ENCODE data around the gene CASS4. TPM values are rescaled to one million over a fixed set of nuclear protein-coding genes. Genes with fewer than 3 reads are reported as not detected.

Gene CASS4
- total and polyA plus RNA-seq, 4 donors = 0.20 to 3.4 (median 1.8) TPM

DNA sequence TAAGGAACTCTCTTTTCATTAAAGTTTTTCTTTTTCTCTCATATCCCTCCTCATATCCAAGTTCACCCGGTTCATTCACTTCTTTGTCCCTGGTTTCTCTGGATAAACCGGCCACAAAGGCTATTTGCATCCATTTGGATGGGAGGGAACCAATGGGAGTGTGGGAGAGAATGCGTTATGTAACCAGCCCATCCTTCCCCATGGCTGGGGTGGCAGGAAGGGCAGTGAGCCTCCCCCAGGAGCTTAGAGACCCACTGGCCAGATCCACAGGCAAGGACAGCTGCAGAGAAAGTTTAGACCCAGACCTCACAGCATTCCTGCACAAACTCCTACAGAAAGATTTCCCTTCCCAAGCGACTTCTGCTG, 10.7 kb downstream of the CASS4 start:
- Histone ChIP-seq H3K36me3 (ENCODE audit: control insufficient read depth in 1 of 2, insufficient read depth in 2 of 2, low read length in 1 of 2) (no peaks in the 10 kb centered on the region), H3K4me3 (ENCODE audit: low read length in 2 of 2) (no peak overlapping the region), H3K9me3 (ENCODE audit: control insufficient read depth, low read length) (no peaks in the 10 kb centered on the region), H3K27ac (ENCODE audit: low read depth in 1 of 2, low read length in 2 of 2) (no peak overlapping the region), H3K4me1 (ENCODE audit: control insufficient read depth in 1 of 2, insufficient read depth in 2 of 2, low read length in 2 of 2) (no peaks in the 10 kb centered on the region), H3K27me3 (ENCODE audit: control insufficient read depth in 1 of 2, insufficient read depth in 2 of 2, low read length in 1 of 2) (no peaks in the 10 kb centered on the region)
- intact Hi-C loops (cut with DNase I) = no loop called here
- ATAC-seq (ENCODE audit: low FRiP score) = no peak
- no peak for DNase-seq
- 42 to 45% methylated on average over 4 of the region's 4 CpGs for WGBS, 2 donors

DNA sequence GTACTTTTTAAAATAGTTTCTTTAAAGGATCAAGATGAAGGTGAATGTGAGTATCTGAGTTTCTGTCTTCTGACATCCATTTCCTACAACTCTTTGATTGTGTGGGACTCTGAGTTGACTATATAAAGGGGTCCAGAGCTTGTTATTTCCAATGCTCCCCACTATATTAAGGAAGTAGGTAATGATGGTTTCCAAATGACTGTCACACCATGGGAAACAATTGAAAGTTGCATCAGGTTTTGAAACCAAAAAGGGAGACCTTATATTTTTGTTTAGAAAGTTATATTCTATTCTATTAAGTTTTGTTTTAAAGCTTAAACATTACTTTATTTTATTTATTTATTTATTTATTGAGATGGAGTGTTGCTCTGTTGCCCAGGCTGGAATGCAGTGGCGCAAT, 11.2 kb downstream of the CASS4 start:
- intact Hi-C loops (cut with DNase I) = no loop called here
- Histone ChIP-seq H3K4me3 (ENCODE audit: low read length in 2 of 2) (no peak overlapping the region), H3K36me3 (ENCODE audit: control insufficient read depth in 1 of 2, insufficient read depth in 2 of 2, low read length in 1 of 2) (no peaks in the 10 kb centered on the region), H3K27ac (ENCODE audit: low read depth in 1 of 2, low read length in 2 of 2) (no peak overlapping the region), H3K27me3 (ENCODE audit: control insufficient read depth in 1 of 2, insufficient read depth in 2 of 2, low read length in 1 of 2) (no peaks in the 10 kb centered on the region), H3K4me1 (ENCODE audit: control insufficient read depth in 1 of 2, insufficient read depth in 2 of 2, low read length in 2 of 2) (no peaks in the 10 kb centered on the region), H3K9me3 (ENCODE audit: control insufficient read depth, low read length) (no peaks in the 10 kb centered on the region)
- ATAC-seq (ENCODE audit: low FRiP score) (no peak), DNase-seq (no peak)
- WGBS, 2 donors = 98 to 100% methylated on average over 1 of the region's 1 CpG

DNA sequence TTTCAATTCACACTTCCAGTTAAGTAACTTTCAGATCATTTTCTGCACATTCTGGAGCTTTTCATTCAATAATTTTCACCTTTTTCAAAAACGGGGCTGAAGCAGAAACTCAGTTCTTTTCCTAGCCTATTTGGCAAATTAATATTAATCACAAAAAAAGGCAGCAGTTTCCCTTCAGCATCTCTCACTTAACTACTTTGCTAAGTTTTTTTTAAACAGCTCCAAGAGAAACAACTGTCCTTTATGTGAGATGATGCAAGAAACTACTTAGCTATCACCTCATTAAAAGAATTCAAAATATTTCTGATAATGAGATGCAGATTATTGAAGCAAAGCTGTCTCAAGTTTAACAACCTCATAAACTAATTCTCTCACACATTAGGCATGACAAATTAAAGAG, 11.8 kb downstream of the CASS4 start:
- no peaks in the 10 kb centered on the region for H3K9me3 ChIP-seq (ENCODE audit: control insufficient read depth, low read length)
- ATAC-seq (ENCODE audit: low FRiP score) (no peak), DNase-seq (no peak)
- H3K27ac ChIP-seq (ENCODE audit: low read depth in 1 of 2, low read length in 2 of 2) = no peak overlapping the region
- H3K27me3 ChIP-seq (ENCODE audit: control insufficient read depth in 1 of 2, insufficient read depth in 2 of 2, low read length in 1 of 2) = no peaks in the 10 kb centered on the region
- H3K4me1 ChIP-seq (ENCODE audit: control insufficient read depth in 1 of 2, insufficient read depth in 2 of 2, low read length in 2 of 2) = no peaks in the 10 kb centered on the region
- 50 to 55% methylated on average over 1 of the region's 1 CpG for WGBS, 2 donors
- no peak overlapping the region for H3K4me3 ChIP-seq (ENCODE audit: low read length in 2 of 2)
- intact Hi-C loops (cut with DNase I) = no loop called here
- no peaks in the 10 kb centered on the region for H3K36me3 ChIP-seq (ENCODE audit: control insufficient read depth in 1 of 2, insufficient read depth in 2 of 2, low read length in 1 of 2)

DNA sequence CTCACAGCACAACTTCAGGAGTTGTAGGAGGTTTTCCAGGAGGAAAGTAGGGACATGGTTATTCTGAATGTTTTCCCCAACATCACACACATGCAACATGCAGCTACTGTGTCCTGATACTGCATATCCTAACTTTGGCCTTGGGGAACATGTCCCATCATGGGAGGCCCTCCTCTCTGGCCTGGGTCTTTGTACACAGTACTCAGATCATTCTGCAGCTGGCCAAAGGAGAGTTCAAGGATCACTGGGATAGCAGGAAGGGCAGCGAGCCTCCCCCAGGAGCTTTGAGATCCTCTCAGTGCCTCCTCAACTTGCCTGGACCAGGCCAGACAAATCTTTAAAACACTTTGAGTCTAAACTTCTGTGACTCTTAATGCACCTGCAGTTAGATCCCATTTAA, 12.9 kb downstream of the CASS4 start:
- no peak overlapping the region for H3K27ac ChIP-seq (ENCODE audit: low read depth in 1 of 2, low read length in 2 of 2)
- ATAC-seq (ENCODE audit: low FRiP score) (no peak), DNase-seq (no peak)
- H3K36me3 ChIP-seq (ENCODE audit: control insufficient read depth in 1 of 2, insufficient read depth in 2 of 2, low read length in 1 of 2) = no peaks in the 10 kb centered on the region
- 80 to 84% methylated on average over 1 of the region's 1 CpG for WGBS, 2 donors
- no peaks in the 10 kb centered on the region for H3K4me1 ChIP-seq (ENCODE audit: control insufficient read depth in 1 of 2, insufficient read depth in 2 of 2, low read length in 2 of 2)
- H3K9me3 ChIP-seq (ENCODE audit: control insufficient read depth, low read length) = no peaks in the 10 kb centered on the region
- intact Hi-C loops (cut with DNase I) = no loop called here
- no peak overlapping the region for H3K4me3 ChIP-seq (ENCODE audit: low read length in 2 of 2)
- no peaks in the 10 kb centered on the region for H3K27me3 ChIP-seq (ENCODE audit: control insufficient read depth in 1 of 2, insufficient read depth in 2 of 2, low read length in 1 of 2)

DNA sequence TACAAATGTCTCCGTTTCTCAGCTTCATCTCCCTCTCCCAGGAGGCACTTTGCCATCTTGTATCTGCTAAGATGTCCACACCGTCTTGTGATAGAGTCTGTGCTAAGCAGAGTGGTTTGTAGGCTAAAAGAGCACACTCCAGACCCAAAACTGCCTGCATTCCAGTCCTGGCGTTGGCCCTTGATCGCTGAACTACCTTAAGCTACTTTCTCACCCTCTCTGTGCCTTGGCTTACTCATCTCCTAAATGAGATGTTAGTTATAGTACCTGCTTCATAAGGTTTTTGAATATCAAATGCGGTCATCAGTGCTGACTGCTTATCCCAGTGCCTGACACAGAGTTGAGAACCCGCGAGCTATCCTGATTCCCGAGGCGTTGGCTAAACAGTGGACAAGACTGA, 14.0 kb downstream of the CASS4 start:
- DNase-seq = no peak
- intact Hi-C loops (cut with DNase I) = no loop called here
- Histone ChIP-seq H3K4me1 (ENCODE audit: control insufficient read depth in 1 of 2, insufficient read depth in 2 of 2, low read length in 2 of 2) (no peaks in the 10 kb centered on the region), H3K36me3 (ENCODE audit: control insufficient read depth in 1 of 2, insufficient read depth in 2 of 2, low read length in 1 of 2) (no peaks in the 10 kb centered on the region), H3K27me3 (ENCODE audit: control insufficient read depth in 1 of 2, insufficient read depth in 2 of 2, low read length in 1 of 2) (no peaks in the 10 kb centered on the region), H3K9me3 (ENCODE audit: control insufficient read depth, low read length) (no peaks in the 10 kb centered on the region), H3K4me3 (ENCODE audit: low read length in 2 of 2) (no peak overlapping the region), H3K27ac (ENCODE audit: low read depth in 1 of 2, low read length in 2 of 2) (no peak overlapping the region)
- WGBS, 2 donors = 86 to 88% methylated on average over 9 of the region's 9 CpGs
- no peak for ATAC-seq (ENCODE audit: low FRiP score)

DNA sequence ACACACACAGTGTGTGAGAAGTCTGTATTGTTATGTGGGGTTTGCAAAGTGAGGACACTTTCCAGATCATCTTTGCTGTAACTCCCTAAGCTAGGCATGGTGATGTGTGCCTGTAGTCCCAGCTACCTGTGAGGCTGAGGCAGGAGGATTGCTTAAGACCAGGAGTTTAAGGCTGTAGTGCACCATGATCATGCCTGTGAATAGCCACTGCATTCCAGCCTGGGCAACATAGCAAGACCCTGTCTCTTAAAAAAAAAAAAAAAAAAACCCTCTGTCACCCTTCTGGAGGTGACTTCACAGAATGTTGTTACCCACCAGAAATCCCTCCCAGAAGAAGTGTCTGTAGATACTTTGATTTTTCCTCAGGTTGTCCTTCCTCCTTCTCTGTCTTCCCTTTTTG, 14.9 kb downstream of the CASS4 start:
- ATAC-seq (ENCODE audit: low FRiP score) = no peak
- intact Hi-C loops (cut with DNase I) = no loop called here
- H3K27ac ChIP-seq (ENCODE audit: low read depth in 1 of 2, low read length in 2 of 2) = no peak overlapping the region
- no peaks in the 10 kb centered on the region for H3K36me3 ChIP-seq (ENCODE audit: control insufficient read depth in 1 of 2, insufficient read depth in 2 of 2, low read length in 1 of 2)
- H3K4me3 ChIP-seq (ENCODE audit: low read length in 2 of 2) = no peak overlapping the region
- DNase-seq = no peak
- no peaks in the 10 kb centered on the region for H3K9me3 ChIP-seq (ENCODE audit: control insufficient read depth, low read length)
- no peaks in the 10 kb centered on the region for H3K27me3 ChIP-seq (ENCODE audit: control insufficient read depth in 1 of 2, insufficient read depth in 2 of 2, low read length in 1 of 2)
- no peaks in the 10 kb centered on the region for H3K4me1 ChIP-seq (ENCODE audit: control insufficient read depth in 1 of 2, insufficient read depth in 2 of 2, low read length in 2 of 2)

DNA sequence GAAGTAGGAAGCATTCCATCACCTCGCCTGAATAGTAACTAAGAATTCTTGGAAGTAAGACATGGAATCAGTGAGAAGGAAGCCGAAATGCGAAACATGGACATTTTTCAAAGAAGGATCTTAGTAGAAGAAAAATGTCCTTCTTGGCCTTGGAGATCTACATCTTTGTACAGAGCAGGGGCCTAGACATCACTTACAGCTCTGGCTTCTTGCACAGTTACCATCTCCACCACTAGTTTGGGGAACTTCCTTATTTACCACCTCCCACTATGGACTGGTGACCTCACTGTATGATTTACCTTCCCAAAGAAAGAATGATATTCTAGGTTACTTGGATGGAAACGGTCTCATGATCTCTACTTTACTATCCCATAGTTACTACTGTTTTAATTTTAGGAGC, 15.7 kb downstream of the CASS4 start:
- Histone ChIP-seq H3K4me1 (ENCODE audit: control insufficient read depth in 1 of 2, insufficient read depth in 2 of 2, low read length in 2 of 2) (no peaks in the 10 kb centered on the region), H3K4me3 (ENCODE audit: low read length in 2 of 2) (no peak overlapping the region), H3K9me3 (ENCODE audit: control insufficient read depth, low read length) (no peaks in the 10 kb centered on the region), H3K27me3 (ENCODE audit: control insufficient read depth in 1 of 2, insufficient read depth in 2 of 2, low read length in 1 of 2) (no peaks in the 10 kb centered on the region), H3K27ac (ENCODE audit: low read depth in 1 of 2, low read length in 2 of 2) (no peak overlapping the region), H3K36me3 (ENCODE audit: control insufficient read depth in 1 of 2, insufficient read depth in 2 of 2, low read length in 1 of 2) (no peaks in the 10 kb centered on the region)
- intact Hi-C loops (cut with DNase I) = no loop called here
- DNase-seq = no peak
- 79 to 84% methylated on average over 4 of the region's 4 CpGs for WGBS, 2 donors
- ATAC-seq (ENCODE audit: low FRiP score) = no peak

DNA sequence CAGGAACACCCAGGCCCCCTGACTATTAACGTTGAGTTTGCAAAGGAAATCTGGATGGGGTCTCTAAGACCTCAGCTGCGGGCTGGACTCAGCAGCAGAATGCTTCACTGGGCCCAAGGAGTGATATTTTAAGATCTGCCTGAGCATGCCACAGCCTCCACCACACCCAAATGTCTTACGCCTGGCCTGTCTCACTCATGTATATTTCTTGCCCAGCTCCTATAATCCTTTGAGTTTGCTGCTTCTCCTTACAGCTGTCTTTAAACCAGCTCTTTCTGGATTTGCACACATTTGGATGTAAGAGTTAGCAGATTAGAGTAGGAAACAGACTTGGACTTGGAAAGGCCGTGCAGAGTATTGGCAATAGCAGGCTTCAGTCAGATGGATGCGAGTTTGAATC, 16.4 kb downstream of the CASS4 start:
- Histone ChIP-seq H3K27ac (ENCODE audit: low read depth in 1 of 2, low read length in 2 of 2) (no peak overlapping the region), H3K27me3 (ENCODE audit: control insufficient read depth in 1 of 2, insufficient read depth in 2 of 2, low read length in 1 of 2) (no peaks in the 10 kb centered on the region), H3K36me3 (ENCODE audit: control insufficient read depth in 1 of 2, insufficient read depth in 2 of 2, low read length in 1 of 2) (no peaks in the 10 kb centered on the region), H3K4me1 (ENCODE audit: control insufficient read depth in 1 of 2, insufficient read depth in 2 of 2, low read length in 2 of 2) (no peaks in the 10 kb centered on the region), H3K4me3 (ENCODE audit: low read length in 2 of 2) (no peak overlapping the region), H3K9me3 (ENCODE audit: control insufficient read depth, low read length) (no peaks in the 10 kb centered on the region)
- no peak for DNase-seq
- ATAC-seq (ENCODE audit: low FRiP score) = no peak
- intact Hi-C loops (cut with DNase I) = no loop called here
- 80 to 84% methylated on average over 5 of the region's 5 CpGs for WGBS, 2 donors

DNA sequence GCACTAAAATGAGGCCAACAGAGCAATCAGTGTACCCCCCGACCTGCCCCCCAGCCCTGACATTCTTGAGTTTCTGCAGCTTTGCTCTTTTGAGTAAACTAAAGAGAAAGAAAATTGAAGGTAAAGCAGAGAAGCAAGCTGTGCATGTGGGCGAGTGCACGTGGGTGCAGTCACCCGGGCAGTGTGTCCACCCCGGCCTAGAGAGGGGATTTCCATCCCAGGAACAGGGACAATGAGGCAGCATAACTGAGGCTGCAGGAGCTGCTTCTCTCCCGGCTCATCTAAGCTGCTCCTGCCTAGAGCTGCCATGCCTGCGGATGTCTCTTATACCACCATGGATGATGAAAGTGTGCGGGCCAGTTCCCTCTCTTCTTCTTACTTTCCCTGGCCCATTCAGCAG, 16.8 kb downstream of the CASS4 start:
- Histone ChIP-seq H3K27ac (ENCODE audit: low read depth in 1 of 2, low read length in 2 of 2) (no peak overlapping the region), H3K4me1 (ENCODE audit: control insufficient read depth in 1 of 2, insufficient read depth in 2 of 2, low read length in 2 of 2) (no peaks in the 10 kb centered on the region), H3K9me3 (ENCODE audit: control insufficient read depth, low read length) (no peaks in the 10 kb centered on the region), H3K27me3 (ENCODE audit: control insufficient read depth in 1 of 2, insufficient read depth in 2 of 2, low read length in 1 of 2) (no peaks in the 10 kb centered on the region), H3K4me3 (ENCODE audit: low read length in 2 of 2) (no peak overlapping the region), H3K36me3 (ENCODE audit: control insufficient read depth in 1 of 2, insufficient read depth in 2 of 2, low read length in 1 of 2) (no peaks in the 10 kb centered on the region)
- DNase-seq (peak in 1 of 2 donors; percentile 4), ATAC-seq (ENCODE audit: low FRiP score) (no peak)
- intact Hi-C loops (cut with DNase I) = no loop called here
- WGBS, 2 donors = 77 to 81% methylated on average over 8 of the region's 8 CpGs
